Caki2 (cell line): ENCODE measurements around the gene TEX29. TPM values are rescaled to one million over a fixed set of nuclear protein-coding genes. Genes with fewer than 3 reads are reported as not detected.

ENCODE experiments used
- DNase-seq: peaks from one replicate; pipeline ENCODE4 v3.0.0-alpha.2; 2015; ENCODE audit warnings: low read depth
- in situ Hi-C: cut with HindIII; loops from 2 replicates; pipeline ENCODE4 v1.10.0; 2016; ENCODE audit warnings: low sequenced_read_pairs, low pct_unique_long_range_greater_than_20kb, mixed read lengths
- total RNA-seq: library from RNA; depleted of rRNA; stranded (reverse); fragments of >200 nt; shearing (Covaris generic); gene quantifications from 2 replicates; pipeline ENCODE4 v1.2.3, GENCODE V29; 2014; ENCODE audit warnings: low replicate concordance

Gene TEX29
- total RNA-seq, 1 experiment from 2014 or later = not detected

- no peak for DNase-seq
- in situ Hi-C loops = no loop called here
Measured at GRCh38 chr13:111316161-111316730, 4.2 kb upstream of the TEX29 start.

DNA sequence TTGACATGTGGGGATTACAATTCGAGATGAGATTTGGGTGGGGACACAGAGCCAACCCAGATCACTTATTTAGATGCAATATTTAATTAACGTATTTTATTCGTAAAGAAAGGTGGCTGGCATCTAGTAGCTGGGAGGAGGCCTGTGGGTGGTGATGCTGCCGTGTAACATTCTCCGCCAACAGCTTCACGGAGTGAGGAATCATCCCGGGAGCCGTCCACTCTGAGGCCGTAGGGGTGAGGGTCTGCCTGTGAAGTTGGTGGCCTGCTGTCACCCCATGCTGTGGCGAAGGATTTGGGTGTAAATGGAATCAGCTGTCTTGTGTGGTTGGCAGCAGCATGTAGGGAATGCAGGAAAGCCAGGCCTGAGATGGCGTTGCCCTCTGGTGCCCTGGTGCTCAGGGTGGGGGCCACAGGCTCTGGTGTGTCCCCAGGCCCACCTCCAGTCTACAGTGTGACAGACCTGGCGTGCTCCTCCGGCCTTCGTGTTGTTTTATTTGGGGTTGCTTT is 3.3 kb upstream of the TEX29 start:
- DNase-seq = no peak
- in situ Hi-C loops = no loop called here

DNA sequence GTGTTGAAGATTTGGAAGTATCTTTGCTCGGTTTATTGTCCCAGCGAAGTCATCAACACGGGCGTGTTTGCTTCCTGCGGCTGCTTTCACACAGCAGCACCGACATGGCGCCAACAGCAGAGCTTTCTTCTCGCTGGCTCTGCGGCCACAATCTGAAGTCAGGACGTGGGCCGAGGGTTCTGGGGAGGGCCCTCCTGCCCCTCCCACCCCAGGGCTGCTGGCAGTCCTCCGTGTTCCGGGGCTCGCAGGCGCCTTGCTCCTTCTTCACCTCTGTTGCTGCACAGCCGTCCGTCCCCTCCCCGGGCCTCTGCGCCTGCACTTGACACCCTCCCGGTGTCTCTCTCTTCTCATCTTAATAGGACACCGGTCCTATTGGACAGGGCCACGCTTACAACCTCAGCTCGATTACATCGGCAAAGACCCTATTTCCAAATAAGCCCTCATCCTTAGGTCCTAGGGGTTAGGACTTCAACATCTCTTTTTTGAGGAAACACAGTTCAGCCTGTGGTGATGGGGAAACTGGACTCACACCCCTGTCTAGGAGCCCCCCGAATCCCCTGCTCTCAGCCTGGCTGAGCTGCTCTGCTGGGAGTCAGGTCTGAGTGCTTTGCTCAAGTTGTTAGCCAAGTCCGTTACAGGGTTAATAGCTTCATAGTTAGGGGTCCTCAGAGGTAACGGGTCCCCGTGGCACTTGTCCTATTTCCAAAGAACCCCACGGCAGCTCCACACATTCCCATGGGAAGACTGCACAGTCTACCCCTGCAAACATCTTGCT is 2.7 kb upstream of the TEX29 start:
- in situ Hi-C loops = no loop called here
- no peak for DNase-seq

GRCh38 chr13:111318386-111318785 is 2.1 kb upstream of the TEX29 start:
- in situ Hi-C loops = no loop called here
- no peak for DNase-seq

DNA sequence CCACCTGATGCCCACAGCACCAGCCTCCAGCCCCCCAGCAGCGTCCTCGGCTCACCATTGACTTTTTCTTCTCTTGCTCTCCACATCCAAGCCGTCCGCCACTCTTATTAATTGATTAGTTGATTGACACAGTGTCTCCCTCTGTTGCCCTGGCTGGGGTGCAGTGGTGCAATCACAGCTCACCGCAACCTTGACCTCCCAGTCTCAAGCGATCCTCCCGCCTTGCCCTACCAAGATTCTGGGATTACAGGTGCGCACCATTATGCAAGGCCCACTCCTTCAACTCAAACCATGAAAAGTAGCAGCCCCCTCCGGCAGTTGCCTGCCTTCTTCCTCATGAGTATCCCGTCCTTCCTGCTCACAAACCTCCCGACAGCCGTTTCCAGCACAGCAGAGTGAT is 921 bp upstream of the TEX29 start:
- in situ Hi-C loops = no loop called here
- no peak for DNase-seq

GRCh38 chr13:111322001-111322915 is 1.8 kb downstream of the TEX29 start:
- no peak for DNase-seq
- in situ Hi-C loops = no loop called here

- no peak for DNase-seq
- in situ Hi-C loops = no loop called here
Measured at GRCh38 chr13:111322916-111323331, 2.5 kb downstream of the TEX29 start.

DNA sequence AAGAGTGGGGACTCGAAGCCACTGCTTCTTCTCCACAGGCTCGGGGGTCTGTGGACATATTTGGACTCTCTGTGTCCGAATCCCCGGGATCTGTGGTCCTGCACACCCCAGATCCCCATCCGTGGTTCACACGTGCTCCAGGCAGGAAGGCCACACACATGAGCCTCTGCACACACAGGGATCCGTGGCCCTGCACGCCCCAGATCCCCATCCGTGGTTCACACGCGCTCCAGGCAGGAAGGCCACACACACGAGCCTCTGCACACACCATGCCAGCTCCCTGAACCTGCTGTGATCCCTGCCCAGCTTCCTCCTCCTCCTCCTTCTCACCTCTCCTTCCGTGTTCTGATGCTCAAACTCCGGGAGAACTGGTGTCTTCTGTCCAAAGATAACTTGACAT is 3.1 kb downstream of the TEX29 start:
- no peak for DNase-seq
- in situ Hi-C loops = no loop called here

DNA sequence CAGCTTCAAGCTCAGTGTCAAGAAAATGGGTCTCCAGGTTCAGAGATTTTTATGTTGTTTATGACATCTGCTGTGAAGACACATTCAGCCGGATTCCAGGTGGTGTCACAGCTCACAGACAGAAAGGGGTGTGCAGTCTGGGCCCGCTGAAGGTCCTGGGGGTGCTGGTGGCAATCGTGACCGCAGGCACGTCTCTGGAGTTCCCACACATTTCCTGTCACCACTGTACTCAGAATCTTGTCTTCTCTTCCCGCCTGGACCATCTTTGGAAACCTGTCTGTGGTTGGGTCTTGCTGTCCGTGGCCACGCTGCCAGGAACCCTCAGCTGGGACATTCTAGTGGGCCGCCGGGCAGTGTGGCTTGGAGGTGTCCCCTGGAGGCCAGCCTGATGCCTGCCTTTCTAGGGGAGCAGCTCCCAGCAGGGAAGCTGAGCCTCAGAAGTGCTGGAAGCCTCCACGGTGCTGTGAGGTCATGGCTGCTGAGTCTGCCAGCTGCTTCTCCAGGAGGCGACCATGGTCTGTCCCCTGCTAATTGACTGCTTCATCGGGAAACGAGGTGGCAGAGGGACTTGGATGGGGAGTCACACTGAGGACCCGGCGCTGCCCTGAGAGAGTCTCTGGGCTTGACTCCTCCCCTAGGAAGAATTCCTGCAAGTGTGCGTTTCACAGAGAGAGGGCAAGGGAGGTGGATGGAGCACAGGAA is 3.7 kb downstream of the TEX29 start:
- in situ Hi-C loops = no loop called here
- no peak for DNase-seq

GRCh38 chr13:111324736-111325135 is 4.3 kb downstream of the TEX29 start:
- DNase-seq = no peak
- in situ Hi-C loops = no loop called here

DNA sequence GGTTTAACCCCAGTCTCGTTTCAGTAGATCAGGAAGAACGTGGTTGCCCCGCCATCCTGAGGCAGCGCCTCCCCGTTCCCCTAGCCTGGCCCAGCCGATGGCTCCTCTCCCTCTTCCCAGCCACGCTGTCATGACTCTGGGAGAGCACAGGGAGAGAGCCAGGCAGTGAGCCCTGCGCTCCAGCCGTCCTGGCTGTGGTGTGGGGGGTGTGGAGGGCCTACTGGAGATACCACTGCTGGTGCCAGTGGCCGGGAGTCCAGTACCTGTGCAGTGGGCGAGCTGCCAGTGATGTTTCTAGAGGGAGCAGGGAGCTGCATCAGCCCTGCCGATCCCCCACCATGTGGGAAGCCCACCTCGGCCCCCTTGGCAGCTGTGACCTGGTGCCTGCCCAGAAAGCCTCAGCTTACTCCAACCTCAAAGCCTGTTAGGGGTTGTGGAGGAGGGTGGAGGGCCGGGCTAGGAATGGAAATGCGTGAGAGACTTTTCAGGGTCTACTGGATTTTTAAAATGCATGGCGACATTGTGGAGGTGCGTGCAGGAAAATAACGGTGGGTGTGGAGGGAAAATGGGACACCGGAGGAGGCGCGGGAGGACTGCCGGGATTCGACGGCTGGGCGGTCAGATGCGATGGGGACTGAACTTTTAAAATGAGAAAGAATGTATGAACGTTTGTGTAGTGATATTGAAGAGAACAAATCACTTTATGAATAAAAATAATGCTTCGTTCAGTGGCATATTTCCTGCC is 4.9 kb downstream of the TEX29 start:
- in situ Hi-C loops = no loop called here
- no peak for DNase-seq

DNA sequence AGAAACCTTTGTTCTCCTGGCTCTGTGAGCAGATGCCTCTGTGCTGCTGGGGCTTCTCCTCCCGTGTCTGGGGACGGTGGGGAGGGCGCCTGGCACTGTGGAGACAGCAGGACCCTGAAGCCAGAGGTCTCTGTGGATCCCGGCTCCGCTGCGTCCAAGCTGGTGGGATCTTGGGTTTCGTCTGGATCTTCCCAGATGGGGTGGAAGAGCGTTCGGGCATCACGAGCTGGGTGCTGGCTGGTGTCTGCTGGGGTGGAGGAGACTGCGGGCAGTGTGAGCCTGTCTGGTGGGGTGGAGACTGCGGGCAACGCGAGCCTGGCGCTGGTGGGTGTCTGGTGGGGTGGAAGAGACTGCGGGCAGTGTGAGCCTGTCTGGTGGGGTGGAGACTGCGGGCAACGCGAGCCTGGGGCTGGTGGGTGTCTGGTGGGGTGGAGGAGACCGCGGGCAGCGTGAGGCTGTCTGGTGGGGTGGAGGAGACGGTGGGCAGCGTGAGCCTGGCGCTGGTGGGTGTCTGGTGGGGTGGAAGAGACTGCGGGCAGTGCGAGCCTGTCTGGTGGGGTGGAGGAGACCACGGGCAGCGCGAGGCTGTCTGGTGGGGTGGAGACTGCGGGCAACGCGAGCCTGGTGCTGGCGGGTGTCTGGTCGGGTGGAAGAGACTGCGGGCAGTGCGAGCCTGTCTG is 5.6 kb downstream of the TEX29 start:
- in situ Hi-C loops = no loop called here
- no peak for DNase-seq

GRCh38 chr13:111326621-111326965 is 6.2 kb downstream of the TEX29 start:
- in situ Hi-C loops = no loop called here
- DNase-seq = no peak

- DNase-seq = no peak
- in situ Hi-C loops = no loop called here
Measured at GRCh38 chr13:111326981-111327642, 6.7 kb downstream of the TEX29 start.

- in situ Hi-C loops = no loop called here
- DNase-seq = no peak
Measured at GRCh38 chr13:111327730-111328573, 7.5 kb downstream of the TEX29 start.
